ENCODE measurements around the gene DNAH1.

The DNAH1 gene

GRCh38 chr3:52291508-52292181, 24.5 kb upstream of the DNAH1 start:
- no peak for DNase-seq

- no peak for DNase-seq
Measured at GRCh38 chr3:52292247-52293065, 23.7 kb upstream of the DNAH1 start.

GRCh38 chr3:52293491-52294319, 22.4 kb upstream of the DNAH1 start:
- no peak for DNase-seq

- no peak for DNase-seq
Measured at GRCh38 chr3:52294320-52295150, 21.6 kb upstream of the DNAH1 start.

GRCh38 chr3:52295671-52296208, 20.4 kb upstream of the DNAH1 start:
- DNase-seq: no peak

GRCh38 chr3:52297242-52298148, 18.6 kb upstream of the DNAH1 start:
- DNase-seq: no peak

DNA sequence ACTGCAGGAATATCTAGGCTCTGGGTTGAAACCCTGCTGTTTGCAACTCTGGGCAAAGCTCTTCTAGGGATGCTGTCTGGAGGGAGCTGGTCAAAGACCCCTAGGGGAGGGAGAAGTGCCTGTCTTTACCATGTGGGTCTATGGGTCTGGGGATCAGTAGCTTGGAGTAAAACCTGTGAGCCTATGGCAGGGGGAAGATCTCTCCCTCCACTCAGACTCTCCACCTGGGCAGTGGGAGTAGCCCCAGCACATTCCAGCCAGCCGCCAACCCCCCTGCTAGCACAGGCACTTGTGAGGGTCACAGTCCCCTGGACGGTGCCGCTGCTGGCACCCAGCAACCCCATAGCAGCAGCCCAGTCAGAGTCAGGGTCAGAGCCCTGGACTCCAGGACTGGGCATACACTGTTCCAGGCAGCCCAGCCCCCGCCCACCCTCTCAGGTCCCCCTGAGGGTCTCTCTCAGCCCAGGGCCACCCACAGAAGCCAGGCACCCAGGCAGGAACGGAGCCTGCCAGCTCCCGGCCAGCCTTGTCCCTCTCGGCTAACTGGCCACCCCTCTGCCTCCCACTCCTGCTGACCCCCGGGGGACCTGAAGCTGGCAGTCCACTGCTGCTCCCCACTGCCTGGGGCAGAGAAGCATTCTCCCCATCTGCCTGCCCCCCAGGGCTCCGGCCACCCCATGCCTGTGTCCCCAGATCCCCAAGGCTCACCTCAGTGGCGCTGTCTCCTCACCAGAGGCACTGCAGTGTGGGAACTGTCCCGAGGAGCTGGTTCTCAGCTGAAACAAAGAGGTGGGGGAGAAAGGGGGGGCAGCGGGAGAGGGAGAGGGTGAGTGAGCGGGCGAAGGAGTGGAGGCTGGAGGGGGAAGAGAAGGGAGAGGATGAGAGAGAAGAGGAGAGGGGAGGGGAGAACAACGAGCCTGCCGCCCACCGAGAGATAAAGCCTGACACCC, 17.7 kb upstream of the DNAH1 start:
- DNase-seq: no peak

DNA sequence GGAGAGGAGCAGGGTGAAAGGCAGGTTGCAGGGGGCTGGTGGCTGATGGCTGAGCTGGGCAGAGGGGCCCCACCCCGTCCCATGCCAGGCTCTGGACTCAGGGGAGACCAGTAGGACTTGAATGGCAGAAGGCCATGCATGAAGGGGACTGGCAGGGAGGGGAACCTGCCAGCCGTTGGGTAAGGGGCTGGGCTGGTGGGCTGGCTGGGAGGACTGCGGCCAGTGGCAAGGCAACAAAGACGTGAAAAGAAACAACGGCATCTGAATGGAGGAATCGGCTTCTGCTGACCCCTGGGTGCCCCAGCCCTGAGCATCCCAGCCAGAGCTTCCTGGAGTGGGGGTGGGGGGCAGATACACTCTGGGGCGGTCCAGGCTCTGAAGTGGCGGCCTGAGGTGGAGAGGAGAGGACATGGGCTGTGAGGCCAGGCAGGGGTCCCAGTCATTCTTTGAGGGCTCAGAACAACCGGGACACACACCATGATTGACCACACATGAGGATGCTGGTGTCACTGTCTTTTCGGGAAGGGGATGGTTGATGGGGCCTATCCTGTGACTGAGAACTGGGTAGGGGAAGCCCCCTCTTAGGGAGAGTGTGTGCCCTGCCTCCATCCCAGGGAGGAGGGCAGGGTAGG, 16.8 kb upstream of the DNAH1 start:
- no peak for DNase-seq

GRCh38 chr3:52299879-52300611, 16.1 kb upstream of the DNAH1 start:
- DNase-seq: no peak

DNA sequence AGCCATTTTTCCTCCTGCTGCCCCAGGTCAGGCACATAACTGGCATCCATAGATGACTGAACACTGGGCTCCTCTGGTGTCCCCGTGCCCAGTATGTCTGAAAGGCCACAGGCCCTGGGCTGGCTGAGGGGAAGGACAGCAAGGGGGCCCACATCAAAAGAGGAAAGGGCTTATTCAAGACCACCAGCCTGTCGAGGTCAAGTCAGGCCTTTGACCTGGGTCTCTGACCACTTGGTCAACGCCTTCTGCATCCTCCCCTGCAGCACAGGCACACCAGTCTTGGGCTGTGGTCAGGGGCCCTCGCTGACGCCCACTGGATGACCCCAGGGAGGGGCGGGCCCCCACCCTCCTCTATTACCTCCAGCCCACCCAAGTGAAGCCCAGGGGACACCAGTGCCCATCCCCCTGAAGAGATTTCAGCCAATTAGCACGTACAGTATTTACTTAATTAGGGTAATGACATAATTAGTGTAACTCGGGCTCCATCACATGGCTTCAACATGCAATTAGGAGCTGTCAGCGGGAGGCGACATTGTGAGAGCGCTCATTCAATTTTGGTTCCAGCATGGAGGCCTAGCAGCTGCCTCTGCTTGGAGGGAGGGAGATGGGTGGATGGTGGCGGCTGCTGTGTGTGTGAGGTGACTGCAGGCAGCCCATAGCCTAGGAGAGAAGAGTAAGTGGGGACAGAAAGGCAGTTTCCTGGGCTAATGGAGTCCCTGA, 13.5 kb upstream of the DNAH1 start:
- DNase-seq: no peak

- no peak for DNase-seq
Measured at GRCh38 chr3:52303811-52304210, 12.3 kb upstream of the DNAH1 start.

- no peak for DNase-seq
Measured at GRCh38 chr3:52305926-52306325, 10.2 kb upstream of the DNAH1 start.

DNA sequence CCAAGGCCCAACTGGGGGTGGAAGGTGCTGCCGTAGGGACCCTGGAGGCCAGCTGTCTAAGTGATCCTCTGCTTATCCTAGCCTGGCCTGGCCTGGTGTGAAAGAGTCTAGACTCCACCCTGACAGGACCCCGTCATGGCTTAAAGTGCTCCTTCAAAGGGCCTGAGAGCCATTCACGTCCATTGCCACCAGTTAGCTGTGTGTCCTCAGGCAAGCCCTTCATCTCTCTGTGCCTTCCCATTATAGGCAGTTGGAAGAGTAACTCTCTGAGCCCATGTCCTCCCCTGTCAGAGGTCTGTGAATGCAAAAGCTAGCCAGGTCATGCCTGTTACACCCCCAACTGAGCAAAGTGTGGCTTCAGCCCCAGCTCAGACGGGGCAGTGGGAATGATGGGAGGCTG, 9.1 kb upstream of the DNAH1 start:
- no peak for DNase-seq

GRCh38 chr3:52308308-52308707, 7.8 kb upstream of the DNAH1 start:
- DNase-seq: no peak

GRCh38 chr3:52310861-52311575, 5.1 kb upstream of the DNAH1 start:
- no peak for DNase-seq

GRCh38 chr3:52311576-52312119, 4.5 kb upstream of the DNAH1 start:
- DNase-seq: no peak

All from fibroblast of skin of abdomen (primary cell).